K562 (cell line): ENCODE measurements around the gene XKR7. TPM values are rescaled to one million over a fixed set of nuclear protein-coding genes. Genes with fewer than 3 reads are reported as not detected.

ENCODE experiments used
- ATAC-seq: fragments of 200-7000 bp; cut with Tn5 transposase; 3 replicates; pipeline ENCODE4 v1.9.1; 2020; ENCODE audit warnings: moderate library complexity
- BruUV-seq: library from RNA; stranded (reverse); fragments of 400-500 nt; replicated peaks from 2 replicates; lab custom pipeline; 2021; lab: Mats Ljungman, UMichigan
- CTCF ChIA-PET: fragments of 300-600 bp; formaldehyde crosslinking; extraction: SDS; loops from one replicate; lab custom pipeline; 2021; ENCODE audit warnings: low intra/inter-chr PET ratio; lab: Yijun Ruan, JAX
- POLR2A ChIA-PET: fragments of 300-600, 350-650 bp; sonication (Branson Sonifier 250); formaldehyde crosslinking; extraction: SDS; loops from one replicate; lab custom pipeline; 2021; ENCODE audit warnings: antibody characterized with exemption, inconsistent platforms; lab: Yijun Ruan, JAX
- DNase-seq, 4 experiments: peaks; one replicate each; pipeline versions ENCODE4 v3.0.0 to v3.0.0-alpha.2; 2011 to 2018; ENCODE audit warnings: low spot score in 3 of 4, mixed read lengths in 3 of 4; ENCODE audit errors: extremely low read depth in 1 of 4
- FAIRE-seq: peaks from 2 replicates; lab custom pipeline; 2011; peaks lifted over from hg19 to GRCh38; lab: Jason Lieb, UNC
- H2AFZ ChIP-seq: 2 replicates; pipeline ENCODE4 v1.6.0; 2011; ENCODE audit warnings: low read depth, low read length, control low read depth, inconsistent platforms
- H3K27ac ChIP-seq: fragments of 200-600 bp; 3 replicates; pipeline ENCODE4 v1.8.0; 2011; ENCODE audit warnings: low read depth, mild to moderate bottlenecking, control low read depth, inconsistent platforms, low read length, moderate library complexity, mixed read lengths; ENCODE audit errors: extremely low read depth
- H3K27me3 ChIP-seq, 2 experiments: fragments of 300-600 bp in 1 of 2; 2 replicates in 1 of 2; 3 replicates in 1 of 2; pipeline versions ENCODE4 v1.6.0 to v1.8.0; 2011; ENCODE audit warnings: inconsistent platforms in 2 of 2, low read length in 2 of 2, mild to moderate bottlenecking in 1 of 2, mixed read lengths in 1 of 2, moderate library complexity in 1 of 2; ENCODE audit not compliant: control insufficient read depth in 2 of 2, insufficient read depth in 2 of 2
- H3K36me3 ChIP-seq: fragments of 300-600 bp; 3 replicates; pipeline ENCODE4 v1.8.0; 2011; ENCODE audit warnings: mild to moderate bottlenecking, low read length, inconsistent platforms; ENCODE audit not compliant: control insufficient read depth, insufficient read depth
- H3K4me1 ChIP-seq, 2 experiments: fragments of 200-600 bp in 1 of 2; replicated peaks in 1 of 2; 2 replicates in 1 of 2; 3 replicates in 1 of 2; pipeline versions ENCODE4 v1.5.1 to v1.8.0; 2011; ENCODE audit warnings: inconsistent platforms in 2 of 2, low read length in 2 of 2, mild to moderate bottlenecking in 1 of 2, mixed read lengths in 1 of 2, moderate library complexity in 1 of 2; ENCODE audit not compliant: control insufficient read depth in 2 of 2, insufficient read depth in 2 of 2
- H3K4me2 ChIP-seq: 2 replicates; pipeline ENCODE4 v1.6.1; 2011; ENCODE audit warnings: low read length, control low read depth, inconsistent platforms, mixed read lengths; ENCODE audit not compliant: insufficient read depth
- H3K4me3 ChIP-seq: fragments of 200-600 bp; sonication (generic), shearing (Covaris generic); 2 replicates; pipeline ENCODE4 v1.5.1; 2016; ENCODE audit warnings: control low read depth, inconsistent platforms
- H3K79me2 ChIP-seq: fragments of 200-600 bp; 3 replicates; pipeline ENCODE4 v1.8.0; 2011; ENCODE audit warnings: low read length, inconsistent platforms; ENCODE audit not compliant: control insufficient read depth, insufficient read depth
- H3K9ac ChIP-seq, 2 experiments: 2 replicates each; pipeline versions ENCODE4 v1.6.0 to v1.6.1; 2011; ENCODE audit warnings: low read depth in 2 of 2, low read length in 2 of 2, control low read depth in 1 of 2, inconsistent platforms in 1 of 2, mild to moderate bottlenecking in 1 of 2, mixed read lengths in 1 of 2; ENCODE audit not compliant: insufficient read depth in 1 of 2
- H3K9me1 ChIP-seq: one replicate; pipeline ENCODE4 v1.6.0; 2011; ENCODE audit warnings: inconsistent platforms, mild to moderate bottlenecking, low read length, moderate library complexity; ENCODE audit not compliant: control insufficient read depth, insufficient read depth
- H3K9me3 ChIP-seq: replicated peaks from 2 replicates; pipeline ENCODE4 v1.5.1; 2011; ENCODE audit warnings: low read depth, low read length, inconsistent platforms; ENCODE audit not compliant: control insufficient read depth, insufficient read depth
- H4K20me1 ChIP-seq: replicated peaks from 2 replicates; pipeline ENCODE4 v1.6.1; 2011; ENCODE audit warnings: low read length, inconsistent platforms, mixed read lengths; ENCODE audit not compliant: control insufficient read depth, insufficient read depth
- ETS2 ChIP-seq: IDR thresholded peaks from 2 replicates; pipeline ENCODE4 v1.6.1; 2016; ENCODE audit warnings: borderline replicate concordance, missing genetic modification characterization, mild to moderate bottlenecking, moderate library complexity, missing compliant biosample characterization; ENCODE audit not compliant: poor library complexity, severe bottlenecking
- RBM14 ChIP-seq: fragments of 200-400 bp; formaldehyde crosslinking; IDR thresholded peaks from 2 replicates; pipeline ENCODE4 v1.6.1; 2018; ENCODE audit warnings: low read depth, mild to moderate bottlenecking, low read length, moderate library complexity, borderline replicate concordance; ENCODE audit not compliant: insufficient read depth
- WGBS: fragments of 100-300 bp; shearing (Covaris generic); methylation state at CpG from one replicate; pipeline ENCODE4 v1.1.6; 2016; ENCODE audit warnings: low coverage, mixed read lengths; ENCODE audit not compliant: insufficient coverage; ENCODE audit errors: missing lambda C conversion rate; 5-methylcytosine and 5-hydroxymethylcytosine counted together
- in situ Hi-C: fragments of 300-500 bp; cut with MboI; formaldehyde crosslinking; loops from 4 replicates; pipeline ENCODE4 v1.15.0; 2018; ENCODE audit warnings: inconsistent platforms, mixed read lengths
- intact Hi-C: fragments of 100-400 bp; cut with micrococcal nuclease; formaldehyde crosslinking; loops from 2 replicates; pipeline ENCODE4 v1.14.2; 2022
- polyA plus RNA-seq, 8 experiments: library from polyadenylated mRNA; depleted of rRNA in 4 of 8; stranded (reverse) in 5 of 8; unstranded in 3 of 8; fragments of >200 nt; fragmentation: Nextera tagmentation in 2 of 8; fragmentation: Illumina TruSeq in 1 of 8; extraction: Ambion mirVana in 2 of 8; extraction: Trizol in 1 of 8; gene quantifications; 2 replicates each; pipeline versions ENCODE4 v1.2.1 to v1.2.3, GENCODE V29; 2011 to 2014; ENCODE audit warnings: inconsistent platforms in 1 of 8, missing spikeins in 1 of 8
- total RNA-seq, 7 experiments: library from RNA; depleted of rRNA in 6 of 7; stranded (reverse); fragments of >200 nt in 6 of 7; fragmentation: Illumina TruSeq in 2 of 7; extraction: Trizol in 2 of 7; gene quantifications; 2 replicates each; pipeline versions ENCODE4 v1.2.1 to v1.2.3, GENCODE V29; 2011 to 2021; ENCODE audit warnings: low replicate concordance in 1 of 7

The XKR7 gene
- total and polyA plus RNA-seq, 9 of the 15 experiments (the other 6 are each of a cell fraction or from before 2014, with no cell fraction given) = 0.02 TPM; not detected in 8

DNA sequence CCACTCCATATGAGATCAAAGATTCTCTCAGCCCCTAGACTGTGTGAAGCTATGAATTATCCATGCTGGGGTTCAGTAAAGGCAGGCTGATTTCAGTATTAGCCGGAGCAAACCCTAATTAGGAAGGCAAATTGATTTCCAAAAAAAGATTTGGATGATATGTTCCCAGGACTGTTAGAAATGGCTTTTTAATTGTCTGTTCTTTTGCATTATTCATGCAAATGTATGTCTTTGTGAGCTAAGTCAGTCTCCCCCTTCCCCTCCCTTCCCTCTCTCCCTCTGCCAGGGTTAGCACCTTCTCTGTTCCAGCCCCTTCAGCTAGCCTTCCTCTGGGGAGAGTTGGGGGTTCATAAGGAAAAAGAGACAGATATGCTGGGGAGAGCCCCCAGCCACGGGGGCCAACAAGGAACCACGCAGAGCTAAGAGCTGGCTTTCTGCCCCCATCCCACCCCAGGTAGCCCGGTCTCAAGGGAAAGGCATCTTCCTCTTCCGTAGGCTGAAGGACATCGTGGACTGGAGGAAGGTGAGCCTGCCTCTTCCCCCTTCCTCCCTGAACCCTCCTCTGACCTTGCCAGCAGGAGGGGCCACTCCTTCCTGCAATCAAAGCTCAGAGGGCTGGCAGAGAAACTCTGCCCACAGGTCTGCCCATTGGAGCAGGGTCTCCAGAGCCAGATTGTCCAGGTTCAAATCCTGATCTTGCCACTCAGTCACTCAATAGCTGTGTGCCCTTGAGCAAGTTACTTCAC, 48.4 kb upstream of the XKR7 start:
- POLR2A ChIA-PET = interaction anchor here (0.8 to 0.9 kb wide), 2 partner anchors 8 to 31 kb away, joined by 3 to 4 read pairs; no protein-coding TSS in a partner anchor
- peaks cover 0 to 43% of the 10 kb centered on the region in 2 experiments; a peak in 2 of 5 replicates for H3K27me3 ChIP-seq
- intact Hi-C loops = loop anchor here (5.0 kb wide), 1 partner anchor 33 kb away; the partner anchor contains the start of gene PDRG1
- peaks cover 21% of the 10 kb centered on the region for H4K20me1 ChIP-seq
- in situ Hi-C loops = no loop called here
- H2AFZ ChIP-seq = no peak overlapping the region
- FAIRE-seq (no peak), DNase-seq (no peak), ATAC-seq (no peak)
- peaks cover 16 to 19% of the 10 kb centered on the region in 2 experiments for H3K4me1 ChIP-seq
- H3K9ac ChIP-seq = no peak overlapping the region
- H3K36me3 ChIP-seq = no peaks in the 10 kb centered on the region
- no TSS peak for BruUV-seq
- no peak overlapping the region for H3K4me3 ChIP-seq
- H3K9me1 ChIP-seq = peaks cover 3% of the 10 kb centered on the region
- no peak for TF ChIP-seq ETS2 (tag)
- no peak for TF ChIP-seq RBM14
- no peak overlapping the region for H3K4me2 ChIP-seq
- no peaks in the 10 kb centered on the region for H3K79me2 ChIP-seq
- H3K9me3 ChIP-seq = no peaks in the 10 kb centered on the region
- CTCF ChIA-PET = no interaction called here
- H3K27ac ChIP-seq = no peak overlapping the region
- WGBS = 25% methylated on average over 6 of the region's 6 CpGs
